Central memory CD8-positive, alpha-beta T cell (primary cell): ENCODE measurements around the gene ADAMTS12.

Experiments used
- ATAC-seq: fragments of 150-1000 bp; cut with Tn5 transposase; replicated peaks from 2 replicates; pipeline ENCODE4 v1.10.0; 2022; ENCODE audit warnings: mild to moderate bottlenecking, moderate FRiP score, moderate number of reproducible peaks; ENCODE audit not compliant: poor library complexity, severe bottlenecking; ENCODE audit errors: extremely low read depth
- DNase-seq, 2 donors: peaks; one replicate each; pipeline ENCODE4 v3.0.0; 2021; ENCODE audit warnings: low spot score in 2 of 2
- H3K27ac Mint-ChIP-seq: one replicate; pipeline ENCODE4 v1.8.0; 2022; ENCODE audit warnings: low read depth, mild to moderate bottlenecking, moderate library complexity, mixed read lengths
- H3K27me3 Mint-ChIP-seq: one replicate; pipeline ENCODE4 v1.8.0; 2022; ENCODE audit warnings: mixed read lengths
- H3K36me3 Mint-ChIP-seq: one replicate; pipeline ENCODE4 v1.8.0; 2022; ENCODE audit warnings: mild to moderate bottlenecking, moderate library complexity, mixed read lengths; ENCODE audit not compliant: insufficient read depth
- H3K4me1 Mint-ChIP-seq: one replicate; pipeline ENCODE4 v1.8.0; 2022; ENCODE audit warnings: mixed read lengths
- H3K4me3 Mint-ChIP-seq: one replicate; pipeline ENCODE4 v1.8.0; 2022; ENCODE audit warnings: mild to moderate bottlenecking, moderate library complexity, mixed read lengths
- H3K9me3 Mint-ChIP-seq: one replicate; pipeline ENCODE4 v1.8.0; 2022; ENCODE audit warnings: mixed read lengths

Gene ADAMTS12

DNA sequence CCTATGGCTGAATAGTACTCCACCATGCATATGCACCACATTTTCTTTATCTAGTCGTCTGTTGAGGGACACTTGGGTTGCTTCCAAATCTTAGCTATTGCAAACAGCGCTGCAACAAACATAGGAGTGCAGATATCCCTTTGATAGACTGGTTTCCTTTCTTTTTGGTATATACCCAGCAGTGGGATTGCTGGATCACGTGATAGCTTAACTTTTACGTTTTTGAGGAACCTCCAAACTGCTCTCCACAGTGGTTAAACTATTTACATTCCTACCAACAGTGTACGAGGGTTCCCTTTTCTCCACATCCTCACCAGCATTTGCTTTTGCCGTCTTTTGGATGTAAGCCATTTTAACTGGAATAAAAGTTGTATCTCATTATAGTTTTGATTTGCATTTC is 308.5 kb downstream of the ADAMTS12 start:
- H3K27ac Mint-ChIP-seq: no peak overlapping the region
- no peaks in the 10 kb centered on the region for H3K4me1 Mint-ChIP-seq
- no peaks in the 10 kb centered on the region for H3K36me3 Mint-ChIP-seq
- no peak overlapping the region for H3K4me3 Mint-ChIP-seq
- H3K9me3 Mint-ChIP-seq: no peaks in the 10 kb centered on the region
- no peak for DNase-seq
- ATAC-seq: no peak
- peaks cover 11% of the 10 kb centered on the region for H3K27me3 Mint-ChIP-seq

- Mint-ChIP-seq H3K36me3 (no peaks in the 10 kb centered on the region), H3K9me3 (no peaks in the 10 kb centered on the region), H3K4me1 (no peaks in the 10 kb centered on the region), H3K4me3 (no peak overlapping the region), H3K27me3 (peaks cover 11% of the 10 kb centered on the region), H3K27ac (no peak overlapping the region)
- DNase-seq: no peak
- ATAC-seq: no peak
Measured at GRCh38 chr5:33582417-33582816, 309.4 kb downstream of the ADAMTS12 start.

DNA sequence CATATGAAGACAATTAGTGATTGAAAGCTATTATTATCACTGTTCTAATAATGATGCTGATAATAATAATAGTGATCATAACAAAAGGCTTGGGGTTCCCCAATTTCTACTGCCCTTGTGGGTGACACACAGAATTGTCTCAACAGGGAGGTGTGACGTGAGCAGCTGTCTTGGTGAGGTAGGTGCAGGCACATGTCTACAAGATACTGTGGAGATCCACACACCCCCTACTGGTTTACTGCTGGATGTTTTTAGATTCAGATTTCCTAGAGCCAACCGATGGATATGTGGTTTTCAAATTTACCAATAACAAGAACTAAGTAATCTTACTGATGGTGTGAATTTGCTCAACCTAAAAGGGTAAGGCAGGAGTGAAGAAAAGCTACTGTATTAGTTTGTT is 312.0 kb downstream of the ADAMTS12 start:
- ATAC-seq (no peak), DNase-seq (no peak)
- Mint-ChIP-seq H3K4me1 (no peaks in the 10 kb centered on the region), H3K36me3 (no peaks in the 10 kb centered on the region), H3K4me3 (no peak overlapping the region), H3K27me3 (peaks cover 11% of the 10 kb centered on the region), H3K9me3 (no peaks in the 10 kb centered on the region), H3K27ac (no peak overlapping the region)

DNA sequence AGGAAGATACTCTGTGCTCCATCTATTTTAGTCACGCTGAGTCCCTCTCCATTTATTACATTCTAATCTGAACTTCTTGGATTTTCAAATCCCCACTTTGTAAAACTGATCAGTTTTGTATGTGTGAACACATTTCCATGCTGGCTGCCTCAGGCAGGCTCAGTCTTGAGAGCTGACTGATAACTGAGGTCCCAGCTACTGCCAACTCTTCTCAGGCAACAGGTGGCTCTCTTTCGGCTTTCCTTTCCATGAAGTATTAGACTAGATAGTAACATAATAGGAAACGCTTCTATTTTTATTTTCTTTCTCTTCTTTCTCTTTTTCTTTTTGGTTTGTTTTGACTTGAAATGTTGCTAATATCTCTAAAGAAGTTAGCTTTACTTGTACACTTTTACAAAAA is 312.6 kb downstream of the ADAMTS12 start:
- DNase-seq: no peak
- Mint-ChIP-seq H3K27ac (no peak overlapping the region), H3K36me3 (no peaks in the 10 kb centered on the region), H3K9me3 (no peaks in the 10 kb centered on the region), H3K4me3 (no peak overlapping the region), H3K27me3 (peaks cover 11% of the 10 kb centered on the region), H3K4me1 (no peaks in the 10 kb centered on the region)
- ATAC-seq: no peak

DNA sequence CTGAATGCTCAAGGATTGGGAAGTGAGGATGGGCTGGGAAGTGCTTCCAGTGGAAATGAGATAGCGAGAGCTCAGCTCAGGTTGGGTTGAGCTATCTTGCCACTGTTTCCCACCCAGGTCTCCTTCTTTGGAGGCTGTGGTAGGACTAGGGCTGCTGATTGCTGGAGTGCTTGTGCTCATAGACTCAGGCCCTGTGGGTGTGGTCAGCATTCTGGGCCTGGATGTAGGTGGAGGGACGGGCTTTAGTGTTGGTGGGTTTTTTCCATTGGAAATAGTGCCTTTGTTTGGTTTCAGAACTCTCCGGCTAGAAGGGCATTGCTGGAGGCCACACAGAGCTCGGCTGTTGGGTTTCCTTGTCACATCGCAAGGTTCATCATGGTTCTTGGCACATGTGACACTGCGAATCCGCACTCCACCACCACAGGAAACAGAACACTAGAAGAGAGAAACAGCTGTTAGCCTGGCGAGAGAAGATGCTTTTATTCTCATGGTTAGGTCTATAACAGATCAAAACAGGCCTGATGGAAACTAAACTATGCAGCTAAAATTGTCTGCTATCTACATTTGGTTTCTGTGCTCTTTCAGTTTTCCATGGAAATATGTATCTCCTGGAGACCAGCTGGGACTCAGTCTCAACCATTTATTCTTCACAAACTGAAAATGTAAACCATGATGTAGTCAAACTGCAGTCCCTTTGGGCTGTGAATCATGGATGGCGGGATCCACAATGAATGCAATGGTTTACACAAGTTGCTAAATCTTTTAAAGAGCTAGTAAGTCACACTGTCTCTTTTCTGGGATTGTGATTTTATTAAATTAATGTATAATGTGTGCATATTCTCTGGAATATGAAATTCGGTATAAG is 314.8 kb downstream of the ADAMTS12 start:
- H3K27me3 Mint-ChIP-seq: peaks cover 11% of the 10 kb centered on the region
- DNase-seq (no peak), ATAC-seq (no peak)
- H3K9me3 Mint-ChIP-seq: no peaks in the 10 kb centered on the region
- no peak overlapping the region for H3K27ac Mint-ChIP-seq
- no peak overlapping the region for H3K4me3 Mint-ChIP-seq
- H3K36me3 Mint-ChIP-seq: no peaks in the 10 kb centered on the region
- no peaks in the 10 kb centered on the region for H3K4me1 Mint-ChIP-seq

GRCh38 chr5:33565324-33565723 is 326.5 kb downstream of the ADAMTS12 start:
- H3K27me3 Mint-ChIP-seq: peaks cover 20% of the 10 kb centered on the region
- ATAC-seq (no peak), DNase-seq (no peak)
- H3K4me3 Mint-ChIP-seq: no peak overlapping the region
- no peak overlapping the region for H3K27ac Mint-ChIP-seq
- H3K9me3 Mint-ChIP-seq: no peaks in the 10 kb centered on the region
- H3K36me3 Mint-ChIP-seq: no peaks in the 10 kb centered on the region
- H3K4me1 Mint-ChIP-seq: no peaks in the 10 kb centered on the region

DNA sequence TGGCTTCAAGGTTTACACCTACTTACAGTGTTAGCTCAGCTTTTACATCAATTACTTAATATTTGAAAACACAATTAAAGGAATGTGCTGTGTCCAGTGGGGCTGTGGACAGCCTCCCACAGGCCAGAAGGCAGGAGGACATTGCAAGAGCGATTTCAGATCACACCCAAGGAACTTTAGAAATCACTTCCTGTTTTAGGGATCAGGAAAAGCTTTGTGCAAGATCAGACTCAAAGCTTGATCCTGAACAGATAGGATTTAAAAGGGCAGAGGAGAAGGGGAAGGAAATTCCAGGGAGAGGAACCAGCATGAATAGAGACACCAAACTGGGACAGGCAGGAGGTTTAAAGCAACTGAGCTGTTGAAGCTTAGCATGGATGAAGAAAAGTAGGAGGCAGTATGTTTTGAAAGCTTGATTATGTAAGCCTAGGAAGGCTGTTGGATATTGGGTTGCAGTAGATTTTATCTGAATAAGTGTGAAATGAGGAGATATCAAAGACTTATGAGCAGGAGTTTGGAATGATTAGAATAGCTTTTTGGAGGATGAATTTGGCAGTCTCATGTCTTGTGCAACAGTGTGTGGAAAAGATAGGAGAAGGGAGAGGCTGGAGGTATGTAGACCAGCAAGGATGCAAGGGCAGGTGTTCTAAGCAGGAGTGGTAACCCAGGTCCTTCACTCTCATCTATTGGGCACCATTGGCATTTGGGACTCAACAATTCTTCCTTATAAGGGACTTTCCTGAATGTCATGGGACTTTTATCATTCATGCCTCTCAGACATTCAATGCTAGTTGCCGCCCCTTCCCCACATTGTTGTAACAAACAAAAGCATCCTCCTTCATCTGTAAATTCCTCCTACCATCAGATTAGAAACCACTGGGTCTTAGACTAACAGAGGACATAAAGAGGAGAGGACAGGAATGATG is 327.5 kb downstream of the ADAMTS12 start:
- H3K9me3 Mint-ChIP-seq: no peaks in the 10 kb centered on the region
- peaks cover 10% of the 10 kb centered on the region for H3K27me3 Mint-ChIP-seq

DNA sequence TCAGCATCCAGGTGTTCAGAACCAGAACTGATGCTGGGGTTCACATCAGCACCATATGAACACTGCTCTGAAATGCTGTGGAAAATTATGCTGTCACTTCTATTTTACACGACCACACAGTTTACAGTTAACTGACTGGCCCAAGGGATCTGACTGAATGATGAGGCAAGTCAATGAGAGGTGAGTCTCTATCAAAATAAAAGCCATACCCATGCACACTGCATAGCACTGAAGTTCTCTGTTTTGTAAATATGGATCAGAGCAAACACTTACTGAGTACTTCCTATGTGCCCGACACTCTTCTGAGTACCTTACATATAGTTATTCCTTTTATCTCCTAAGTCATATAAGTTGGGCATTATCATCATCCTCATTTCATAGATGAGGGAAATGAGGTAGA is 328.3 kb downstream of the ADAMTS12 start:
- DNase-seq (no peak), ATAC-seq (no peak)
- H3K36me3 Mint-ChIP-seq: no peaks in the 10 kb centered on the region
- peaks cover 10% of the 10 kb centered on the region for H3K27me3 Mint-ChIP-seq
- H3K4me3 Mint-ChIP-seq: no peak overlapping the region
- H3K27ac Mint-ChIP-seq: no peak overlapping the region
- no peaks in the 10 kb centered on the region for H3K4me1 Mint-ChIP-seq
- no peaks in the 10 kb centered on the region for H3K9me3 Mint-ChIP-seq

More for the DNA sequence above, 327.5 kb downstream of the ADAMTS12 start:
- ATAC-seq: no peak
- Mint-ChIP-seq H3K36me3 (no peaks in the 10 kb centered on the region), H3K4me3 (no peak overlapping the region), H3K4me1 (no peaks in the 10 kb centered on the region), H3K27ac (no peak overlapping the region)
- DNase-seq: no peak

GRCh38 chr5:33558489-33558888 is 333.3 kb downstream of the ADAMTS12 start:
- DNase-seq: no peak
- Mint-ChIP-seq H3K36me3 (no peaks in the 10 kb centered on the region), H3K27me3 (peaks cover 14% of the 10 kb centered on the region), H3K4me1 (no peaks in the 10 kb centered on the region), H3K9me3 (no peaks in the 10 kb centered on the region), H3K27ac (no peak overlapping the region), H3K4me3 (no peak overlapping the region)
- ATAC-seq: no peak

DNA sequence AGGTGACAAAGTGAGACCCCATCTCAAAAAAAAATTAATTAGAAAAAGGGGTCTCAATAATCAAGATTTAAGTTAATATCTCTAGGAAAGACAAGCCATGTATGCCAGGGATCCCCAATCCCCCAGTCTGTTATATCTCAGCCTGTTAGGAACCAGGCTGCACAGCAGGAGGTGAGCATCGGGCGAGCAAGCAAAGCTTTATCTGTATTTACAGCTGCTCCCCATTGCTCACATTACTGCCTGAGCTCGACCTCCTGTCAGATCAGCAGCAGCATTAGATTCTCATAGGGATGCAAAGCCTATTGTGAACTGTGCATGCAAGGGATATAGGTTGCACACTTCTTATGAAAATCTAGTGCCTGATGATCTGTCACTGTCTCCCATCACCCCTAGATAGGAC is 334.2 kb downstream of the ADAMTS12 start:
- Mint-ChIP-seq H3K36me3 (no peaks in the 10 kb centered on the region), H3K27ac (no peak overlapping the region), H3K9me3 (no peaks in the 10 kb centered on the region), H3K4me1 (no peaks in the 10 kb centered on the region), H3K27me3 (peaks cover 14% of the 10 kb centered on the region), H3K4me3 (no peak overlapping the region)
- ATAC-seq (no peak), DNase-seq (no peak)

- ATAC-seq (no peak), DNase-seq (no peak)
- Mint-ChIP-seq H3K36me3 (no peaks in the 10 kb centered on the region), H3K4me3 (no peak overlapping the region), H3K4me1 (no peaks in the 10 kb centered on the region), H3K9me3 (no peaks in the 10 kb centered on the region), H3K27ac (no peak overlapping the region), H3K27me3 (peaks cover 14% of the 10 kb centered on the region)
Measured at GRCh38 chr5:33556330-33557328, 335.2 kb downstream of the ADAMTS12 start.

- no peaks in the 10 kb centered on the region for H3K9me3 Mint-ChIP-seq
- H3K4me3 Mint-ChIP-seq: no peak overlapping the region
- H3K27ac Mint-ChIP-seq: no peak overlapping the region
- peaks cover 25% of the 10 kb centered on the region for H3K27me3 Mint-ChIP-seq
- no peaks in the 10 kb centered on the region for H3K4me1 Mint-ChIP-seq
- DNase-seq (no peak), ATAC-seq (no peak)
- H3K36me3 Mint-ChIP-seq: no peaks in the 10 kb centered on the region
Measured at GRCh38 chr5:33549982-33550567, 341.7 kb downstream of the ADAMTS12 start.
